ENCODE measurements around the gene ARID1B. TPM values are rescaled to one million over a fixed set of nuclear protein-coding genes. Genes with fewer than 3 reads are reported as not detected.

The ARID1B gene
- total RNA-seq, 1 experiment from 2014 or later: 60.3 TPM

GRCh38 chr6:157224951-157225574 is 447.9 kb downstream of the ARID1B start:
- Mint-ChIP-seq H3K36me3 (no peaks in the 10 kb centered on the region), H3K27me3 (ENCODE audit: low read depth) (peaks cover 14% of the 10 kb centered on the region), H3K9me3 (no peaks in the 10 kb centered on the region), H3K4me3 (no peak overlapping the region), H3K4me1 (peaks cover 35% of the 10 kb centered on the region), H3K27ac (no peak overlapping the region)
- POLR2A ChIA-PET: no interaction called here
- ATAC-seq (no peak), DNase-seq (ENCODE audit: low spot score) (no peak)
- CTCF ChIA-PET: interaction anchor here (1.9 to 2.8 kb wide), 2 partner anchors 11 kb away, joined by 15 to 16 read pairs; no protein-coding TSS in a partner anchor
- TF ChIP-seq ZNF671 (CRISPR knock-in tag; IDR thresholded peaks at IDR 0.05): no peak
- no peak for TF ChIP-seq IRF1 (CRISPR knock-in tag; IDR thresholded peaks at IDR 0.05)
- TF ChIP-seq ERG (CRISPR knock-in tag; IDR thresholded peaks at IDR 0.05): no peak
- TF ChIP-seq EMX1 (CRISPR knock-in tag; IDR thresholded peaks at IDR 0.05): no peak
- TF ChIP-seq ZBTB43 (CRISPR knock-in tag; IDR thresholded peaks at IDR 0.05): no peak
- TF ChIP-seq ZNF532 (CRISPR knock-in tag; IDR thresholded peaks at IDR 0.05; ENCODE audit: borderline replicate concordance): no peak
- TF ChIP-seq ZNF281 (CRISPR knock-in tag; IDR thresholded peaks at IDR 0.05): no peak
- TF ChIP-seq ARID4B (CRISPR knock-in tag; IDR thresholded peaks at IDR 0.05; ENCODE audit: borderline replicate concordance): no peak
- no peak for TF ChIP-seq USF2 (CRISPR knock-in tag; IDR thresholded peaks at IDR 0.05)
- no peak for TF ChIP-seq E2F4 (CRISPR knock-in tag; IDR thresholded peaks at IDR 0.05; ENCODE audit: borderline replicate concordance, low read depth)
- no peak for TF ChIP-seq JAZF1 (CRISPR knock-in tag; IDR thresholded peaks at IDR 0.05)
- TF ChIP-seq STAT6 (CRISPR knock-in tag; conservative IDR thresholded peaks at IDR 0.05; ENCODE audit: low read depth): no peak
- TF ChIP-seq USF1 (CRISPR knock-in tag; IDR thresholded peaks at IDR 0.05): no peak
- no peak for TF ChIP-seq ZNF317 (CRISPR knock-in tag; IDR thresholded peaks at IDR 0.05; ENCODE audit: borderline replicate concordance, low read depth)
